GM19238 (cell line): ENCODE measurements around the gene MMEL1.

ENCODE experiments used
- DNase-seq: peaks from one replicate; pipeline ENCODE4 v3.0.0; 2011; ENCODE audit warnings: low spot score; ENCODE audit not compliant: insufficient read length

Gene MMEL1

DNA sequence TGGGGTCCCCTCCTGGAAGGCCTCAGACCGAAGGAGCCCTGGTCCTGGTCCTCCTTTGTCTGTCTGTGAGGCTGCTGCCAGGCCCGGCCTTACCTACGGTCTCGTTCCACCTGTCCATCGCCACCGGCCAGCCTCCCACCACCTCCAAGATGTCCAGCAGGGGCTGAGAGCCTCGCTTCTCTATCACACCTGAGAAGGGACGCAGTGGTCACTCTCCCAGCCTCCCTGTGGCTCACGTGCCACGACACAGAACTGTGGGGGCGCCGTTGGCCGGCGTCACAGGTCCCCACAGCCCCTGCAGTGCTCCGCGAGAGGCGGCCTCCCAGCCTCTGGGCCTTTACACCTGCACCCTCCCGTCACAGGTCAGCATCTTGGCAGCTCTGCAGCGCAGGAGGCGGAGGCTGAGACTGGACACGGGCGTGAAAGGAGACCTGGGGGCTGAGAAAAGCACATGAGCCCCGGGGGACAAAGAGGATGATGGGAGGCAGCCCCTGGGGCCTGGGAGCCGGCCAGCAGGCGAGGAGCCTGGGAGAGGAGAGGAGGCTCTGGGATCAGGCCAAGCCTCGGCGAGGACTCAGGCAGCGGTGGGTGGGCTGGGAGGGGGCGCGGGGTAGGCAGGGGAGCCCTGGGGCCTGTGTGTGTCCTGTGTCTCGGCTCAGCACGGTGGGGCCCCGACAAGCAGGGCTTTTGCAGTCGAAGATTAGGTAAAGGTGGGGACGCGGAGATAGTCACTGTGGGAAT, 25.8 kb downstream of the MMEL1 start:
- DNase-seq = no peak

DNA sequence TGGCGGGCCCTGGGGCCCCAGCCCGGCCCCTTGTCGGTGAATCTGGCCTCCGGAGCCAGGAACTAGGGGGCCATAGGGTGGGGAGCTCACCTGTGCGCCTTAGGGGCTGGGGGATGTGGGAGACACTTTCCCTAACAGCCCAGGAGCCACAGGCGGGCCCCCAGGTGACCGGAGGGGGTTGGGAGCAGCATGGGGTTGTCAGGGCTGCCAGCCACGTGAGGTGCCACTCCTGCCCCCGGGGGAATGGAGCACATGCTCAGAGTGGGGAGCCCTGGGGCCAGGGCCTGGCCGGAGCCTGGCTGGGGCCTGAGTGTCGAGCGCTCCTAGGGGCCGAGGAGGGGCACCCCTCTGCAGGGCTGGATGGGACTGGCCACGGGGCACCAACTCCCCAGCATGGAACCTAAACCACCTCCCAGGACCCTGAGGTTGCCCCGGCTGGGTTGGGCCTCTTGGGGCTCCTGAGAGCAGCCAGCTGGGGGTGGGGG, 26.4 kb downstream of the MMEL1 start:
- no peak for DNase-seq

DNA sequence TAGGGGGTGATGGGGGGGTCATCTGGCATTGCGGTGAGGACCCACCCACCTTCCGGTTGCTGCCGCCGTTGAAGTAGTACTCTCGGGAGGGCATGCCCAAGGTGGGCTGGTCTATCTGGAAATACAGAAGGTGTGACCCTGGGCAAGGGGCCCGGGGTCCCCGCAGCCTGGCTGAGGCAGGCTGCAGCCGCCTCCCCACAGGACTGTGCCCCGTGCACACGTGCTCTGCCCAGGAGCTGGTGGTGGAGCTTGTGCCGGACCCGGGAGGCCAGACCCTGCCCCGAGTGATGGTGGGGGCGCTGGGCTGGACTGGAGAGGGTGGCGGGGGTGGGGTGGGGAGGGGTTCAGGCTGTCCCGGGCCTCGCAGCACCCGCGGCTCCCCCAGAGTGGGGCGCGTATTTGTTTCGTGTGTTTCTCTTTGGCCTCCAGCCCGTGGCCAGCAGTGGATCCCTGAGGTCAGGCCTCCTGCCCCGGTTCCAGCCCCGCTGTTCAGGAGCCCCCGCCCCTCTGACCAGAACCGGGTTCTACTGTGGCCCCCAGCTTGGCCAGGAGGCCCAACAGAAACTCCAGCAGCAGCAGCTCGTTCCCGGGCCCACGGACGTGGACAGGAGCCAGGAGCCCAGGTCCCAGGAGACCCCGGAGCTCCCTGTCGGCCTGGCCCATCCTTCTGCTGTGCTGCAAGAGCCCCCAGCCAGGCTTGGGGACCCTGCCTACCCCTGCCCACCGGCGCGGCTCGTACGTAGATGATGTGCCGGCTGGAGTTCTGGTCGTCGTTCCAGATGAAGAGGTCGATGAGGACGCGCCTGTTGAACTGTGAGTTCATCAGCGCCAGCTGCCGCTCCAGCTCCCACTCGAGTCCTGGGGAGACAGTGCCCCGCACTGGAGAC, 27.1 kb downstream of the MMEL1 start:
- no peak for DNase-seq

DNA sequence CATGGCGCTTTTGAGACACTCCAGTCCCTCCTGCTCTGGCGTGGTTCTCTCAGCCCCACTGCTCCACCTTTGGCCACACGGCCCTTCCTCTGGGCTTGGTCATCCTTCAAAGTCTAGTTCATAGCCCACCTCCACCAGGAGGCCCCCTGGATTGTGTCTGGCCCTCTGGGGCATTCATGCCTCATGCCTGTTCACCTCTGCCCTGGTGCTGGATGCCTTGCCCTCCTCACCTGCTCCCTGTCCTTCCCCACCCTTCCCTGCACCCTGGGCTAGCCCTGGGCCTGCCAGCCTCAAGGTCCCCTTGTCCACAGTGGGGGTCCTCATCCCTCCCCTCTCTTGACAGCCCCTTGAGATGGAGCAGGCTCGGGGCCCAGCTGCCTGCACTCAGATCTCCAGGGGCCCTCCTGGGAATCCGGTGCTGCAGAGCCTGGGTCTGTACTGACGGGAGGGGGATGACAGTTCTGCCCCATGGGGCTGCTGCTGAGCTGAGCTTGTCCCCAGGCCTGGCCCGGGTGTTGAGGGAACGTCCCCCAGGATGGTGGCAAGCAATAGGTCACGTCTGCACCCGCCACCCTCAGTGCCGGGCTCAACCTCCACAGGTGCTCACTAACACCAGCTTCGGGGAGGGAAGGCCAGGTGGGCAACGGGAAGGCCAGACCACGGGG, 27.8 kb downstream of the MMEL1 start:
- no peak for DNase-seq

DNA sequence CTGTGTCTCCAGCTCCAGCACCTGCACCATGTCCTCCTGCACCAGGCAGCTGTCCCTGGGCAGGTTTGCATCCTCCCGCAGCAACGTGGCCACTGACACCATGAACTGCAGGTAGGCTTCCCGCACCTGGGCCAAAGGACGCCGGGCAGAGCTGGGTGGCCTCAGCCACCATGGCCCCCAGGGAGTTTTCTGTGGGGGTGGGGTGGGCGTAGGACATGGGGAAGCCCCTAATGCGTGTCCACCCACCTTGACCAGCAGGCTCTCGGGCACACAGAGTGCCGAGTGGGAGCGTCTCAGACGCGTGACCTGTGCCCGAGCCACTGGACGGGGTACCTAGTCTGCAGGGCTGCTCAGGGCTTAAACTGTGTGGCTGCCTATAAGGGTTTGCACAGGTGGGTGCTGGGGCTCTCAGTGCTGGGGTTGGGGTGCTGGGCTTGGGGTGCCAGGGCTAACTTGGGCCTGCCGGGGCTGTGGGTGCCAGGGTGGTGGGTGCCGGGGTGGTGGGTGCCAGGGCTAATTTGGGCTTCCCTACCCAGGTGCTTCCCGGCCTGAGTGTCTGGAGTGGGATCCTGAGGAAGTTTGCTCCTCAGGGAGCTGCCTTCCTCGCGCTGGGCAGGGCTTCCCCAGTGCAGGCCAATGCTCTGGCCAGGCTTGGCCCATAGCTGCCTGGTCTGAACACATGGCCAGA, 28.5 kb downstream of the MMEL1 start:
- no peak for DNase-seq

DNA sequence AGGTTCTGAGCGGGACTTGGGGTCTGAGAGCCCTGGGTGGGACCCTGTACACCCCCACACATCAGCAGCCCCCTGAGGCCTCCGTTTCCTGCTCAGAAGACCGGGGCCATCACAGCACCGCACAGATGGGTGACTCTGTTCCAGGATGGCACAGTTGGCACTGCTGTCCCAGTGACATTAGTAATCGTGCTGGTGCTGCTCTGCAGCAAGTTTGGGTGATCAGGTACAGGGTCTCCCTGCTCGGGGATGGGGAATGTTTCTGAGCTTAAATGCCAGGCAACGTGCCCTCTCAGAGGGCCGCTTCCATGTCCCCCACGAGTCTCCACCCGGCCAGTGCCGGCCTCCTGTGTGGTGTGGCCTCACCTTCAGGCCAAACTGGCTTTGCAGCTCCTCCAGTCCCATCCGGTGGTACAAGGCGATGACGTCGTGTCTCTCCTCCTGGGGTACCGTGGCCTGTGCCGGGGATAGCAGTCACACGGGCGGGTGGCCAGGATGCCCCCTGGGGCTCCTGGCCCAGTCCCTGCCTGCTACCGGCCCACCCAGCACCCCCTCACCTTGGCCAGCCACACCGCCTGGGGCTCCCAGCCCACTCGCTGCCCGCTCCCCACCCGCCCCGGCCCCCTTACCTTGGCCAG, 29.2 kb downstream of the MMEL1 start:
- no peak for DNase-seq

DNA sequence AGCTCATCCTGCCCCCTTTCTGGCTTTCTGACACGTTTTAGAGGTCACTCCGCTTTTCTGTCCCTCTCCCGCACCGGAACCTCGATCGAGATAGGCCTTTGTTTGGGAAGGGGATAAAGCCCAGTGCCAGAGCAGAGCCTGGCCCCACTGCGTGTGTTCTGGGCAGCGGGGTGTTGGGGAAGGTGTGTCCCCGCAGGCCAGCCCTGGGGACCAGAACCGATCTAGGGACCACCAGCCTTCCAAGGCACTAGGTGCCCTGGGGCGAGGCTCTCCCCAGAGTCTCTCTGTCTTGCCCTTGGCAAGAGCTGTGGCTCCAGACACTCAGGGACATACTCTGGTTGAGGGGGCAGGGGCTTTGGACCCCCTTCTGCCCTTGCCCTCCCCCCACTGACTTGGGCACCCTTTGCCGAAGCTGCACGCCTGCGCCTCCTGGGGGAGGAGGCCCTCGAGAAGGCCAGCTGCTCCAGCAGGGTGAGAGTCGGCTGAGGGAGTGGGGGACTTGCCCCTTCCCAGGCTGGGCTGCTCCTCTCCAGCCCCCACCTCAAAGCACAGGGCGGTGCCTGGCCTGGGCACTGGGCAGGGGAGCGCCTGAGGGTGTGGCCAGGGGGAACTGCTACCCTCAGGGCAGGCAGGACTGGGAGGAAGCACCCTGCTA, 29.8 kb downstream of the MMEL1 start:
- no peak for DNase-seq

DNA sequence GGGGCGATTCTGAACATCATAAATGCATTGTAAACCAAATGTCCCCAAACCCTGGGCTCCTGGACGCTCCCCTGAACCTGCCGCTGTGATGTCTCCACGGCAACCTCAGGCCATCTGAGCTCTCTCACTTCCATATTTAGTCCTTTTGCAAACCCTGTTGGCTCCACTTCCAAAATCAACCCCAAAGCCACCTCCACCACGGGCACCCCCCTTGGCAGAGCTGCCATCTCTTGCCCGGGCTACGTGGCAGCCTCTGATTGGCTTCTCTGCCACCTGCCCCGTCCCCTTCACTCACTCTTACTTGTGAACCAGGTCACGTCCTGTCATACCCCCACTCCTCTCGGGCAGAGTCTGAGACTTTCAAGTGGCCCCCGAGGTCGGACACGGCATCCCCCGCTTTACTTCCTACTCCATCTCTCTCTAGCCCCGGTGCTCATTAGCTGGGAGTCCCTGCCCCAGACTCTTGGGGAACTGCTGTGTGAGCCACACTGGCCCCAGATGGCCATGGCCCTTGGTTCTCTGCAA, 30.4 kb downstream of the MMEL1 start:
- DNase-seq = no peak

DNA sequence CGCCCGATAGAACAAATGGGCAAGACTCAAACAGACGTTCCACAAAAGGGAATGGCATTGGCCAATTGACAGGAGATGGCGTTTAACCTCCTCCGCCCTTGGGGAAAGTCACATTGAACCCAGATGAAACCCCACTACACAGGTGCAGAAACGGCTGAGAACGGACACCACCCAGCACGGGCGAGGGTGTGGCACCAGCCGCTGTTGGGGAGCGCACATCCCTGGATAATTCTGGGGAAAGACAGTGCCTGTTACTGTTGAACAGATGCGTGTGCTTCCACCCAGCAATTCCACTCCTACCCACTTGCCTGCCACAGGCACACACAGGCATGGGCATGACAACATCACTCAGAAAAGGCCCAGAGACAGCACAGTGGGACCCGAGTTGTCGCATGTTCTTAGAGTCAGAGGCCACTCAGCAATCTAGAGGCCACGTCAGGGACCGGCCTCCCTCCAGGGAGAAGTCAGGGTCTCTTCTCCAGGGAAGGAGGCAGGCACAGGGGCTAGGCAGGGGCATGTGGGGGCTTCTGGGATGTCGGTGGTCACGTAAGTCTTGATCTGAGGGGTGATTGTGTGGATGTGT, 31.0 kb downstream of the MMEL1 start:
- DNase-seq = no peak

DNA sequence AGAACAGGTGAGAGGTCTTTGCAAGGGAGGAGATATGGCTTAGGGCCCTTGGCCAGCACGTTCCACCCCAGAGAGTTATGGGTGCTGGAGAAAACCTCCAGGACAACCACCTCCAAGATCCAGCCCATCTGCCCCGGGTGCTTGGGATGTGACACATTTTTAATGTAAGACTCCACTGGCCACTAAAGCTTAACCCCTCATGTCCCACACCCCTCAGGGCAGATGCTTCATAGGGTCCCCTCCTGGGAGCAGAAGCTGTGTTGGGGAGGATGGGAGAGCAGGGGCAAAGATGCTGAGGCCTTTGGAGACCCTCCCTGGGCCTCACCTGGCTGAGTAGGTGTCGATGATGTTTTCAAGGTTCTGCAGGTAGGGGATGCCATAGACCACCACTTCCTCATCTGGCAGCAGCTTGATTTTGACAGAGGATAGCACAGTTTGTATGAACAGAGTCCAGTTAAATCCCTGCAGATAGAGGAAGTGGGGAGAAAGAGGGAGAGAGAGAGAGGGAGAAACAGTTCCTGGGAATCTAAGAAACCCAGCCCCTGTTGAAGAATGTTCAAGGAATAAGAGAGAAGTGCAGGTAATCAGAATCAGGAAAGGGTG, 34.4 kb downstream of the MMEL1 start:
- no peak for DNase-seq

DNA sequence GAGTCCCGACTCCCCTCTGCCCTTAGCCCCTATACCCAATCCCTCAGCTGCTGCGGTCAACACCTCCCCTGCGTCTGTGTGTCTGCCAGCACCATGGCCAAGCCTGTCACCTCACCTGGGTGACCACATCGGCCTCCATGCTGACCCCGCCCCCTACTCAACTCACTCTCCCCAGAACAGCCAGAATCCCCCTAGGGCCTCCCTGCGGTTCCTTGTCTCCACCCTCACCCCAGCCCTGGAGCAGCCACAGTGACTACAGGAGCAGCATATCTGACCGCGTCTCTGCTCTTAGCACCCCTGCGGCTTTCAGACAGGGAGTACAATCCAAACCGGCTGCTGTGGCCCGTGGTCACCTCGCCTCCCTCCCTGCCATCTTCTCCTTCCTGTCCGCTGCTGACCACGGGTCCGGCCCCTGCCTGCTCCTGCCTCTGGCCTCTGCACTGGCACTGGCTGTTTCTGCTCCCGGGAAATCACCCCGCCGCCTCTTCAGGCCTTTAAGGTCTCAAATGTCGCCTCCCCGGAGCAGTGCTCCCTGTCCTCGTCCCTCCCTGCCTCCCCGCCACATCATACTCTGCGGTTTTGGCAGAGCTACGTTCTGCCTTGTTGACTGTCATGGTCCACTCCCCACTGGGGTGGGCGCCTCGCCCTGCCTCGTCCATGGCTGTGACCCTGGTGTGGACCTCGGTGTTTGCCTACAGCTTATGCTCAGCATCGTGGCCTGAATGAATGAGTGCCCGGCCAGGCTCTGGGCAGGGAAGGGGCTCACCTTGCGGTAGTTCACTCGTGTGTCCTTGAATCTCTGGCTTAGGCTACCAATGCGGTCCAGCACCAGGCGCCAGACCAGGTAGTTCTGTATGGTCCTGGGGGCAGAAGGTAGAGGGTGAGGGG, 35.1 kb downstream of the MMEL1 start:
- DNase-seq = no peak

DNA sequence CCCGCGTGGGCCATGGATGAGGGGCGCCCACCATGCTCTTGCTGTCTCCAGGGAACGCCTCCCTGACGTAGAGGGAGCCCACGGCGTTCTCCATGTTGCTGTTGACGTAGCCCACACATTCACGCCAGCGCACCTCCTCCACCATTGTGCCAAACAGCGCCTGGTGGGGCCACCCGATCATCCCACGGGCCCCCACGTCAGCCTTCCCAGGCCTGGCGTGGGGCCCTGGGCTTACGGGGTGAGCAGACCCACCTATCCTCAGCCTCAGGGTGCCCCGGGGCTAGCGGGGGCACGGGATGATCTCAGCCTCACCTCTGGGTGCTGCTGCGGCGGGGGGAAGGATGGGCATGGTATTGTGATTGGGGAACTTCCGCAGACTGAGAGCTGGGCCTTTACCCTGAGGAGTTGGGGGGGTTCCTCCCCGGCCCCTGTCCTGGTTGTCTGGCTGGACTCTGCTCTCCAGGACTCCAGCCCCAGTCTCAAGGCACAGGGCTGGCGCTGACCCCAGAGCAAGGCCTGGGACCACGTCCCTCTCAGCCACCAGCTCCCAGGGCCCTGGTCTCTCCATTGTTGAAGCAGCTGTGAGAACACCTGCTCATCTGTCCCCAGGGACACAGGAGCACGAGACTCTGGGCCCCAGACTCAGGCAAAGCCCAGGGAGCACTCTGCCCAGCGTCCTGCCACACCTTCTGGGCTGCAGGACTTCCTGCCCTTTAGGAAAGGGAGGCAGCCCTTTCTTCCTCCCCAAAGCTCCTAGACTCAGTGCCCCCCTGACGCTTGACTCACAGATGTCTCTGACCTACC, 36.1 kb downstream of the MMEL1 start:
- no peak for DNase-seq

DNA sequence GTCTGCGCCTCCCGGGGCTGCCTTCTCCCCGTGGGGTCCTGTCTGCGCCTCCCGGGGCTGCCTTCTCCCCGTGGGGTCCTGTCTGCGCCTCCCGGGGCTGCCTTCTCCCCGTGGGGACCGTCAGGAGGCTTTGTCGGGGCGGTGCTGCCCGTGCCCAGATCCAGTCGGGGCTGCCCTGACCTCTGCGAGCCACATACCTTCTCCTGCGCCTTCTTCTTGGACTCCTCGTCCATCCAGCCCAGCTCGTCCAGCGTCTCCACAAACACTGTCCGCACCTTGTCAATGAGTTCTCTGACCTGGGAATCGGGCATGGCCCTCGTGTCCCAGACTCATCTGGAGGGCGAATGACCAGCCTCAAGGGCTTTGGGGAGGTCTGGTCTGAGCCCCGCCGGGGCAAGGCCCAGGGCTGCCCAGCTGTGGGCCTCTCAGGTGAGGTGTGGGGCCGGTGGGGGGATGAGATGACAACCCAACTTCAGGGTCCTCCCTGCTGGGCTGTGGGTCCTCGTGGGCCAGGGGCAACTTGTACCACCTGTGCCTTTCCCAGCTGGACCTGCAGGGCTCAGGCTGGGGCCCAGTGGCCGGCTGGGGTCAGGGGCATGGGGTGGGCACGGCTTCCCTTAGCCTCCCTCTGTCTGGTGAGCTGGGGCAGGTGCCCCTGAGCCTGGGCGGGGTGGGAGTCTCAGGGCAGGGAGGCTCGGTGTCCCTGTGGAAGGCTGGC, 36.8 kb downstream of the MMEL1 start:
- DNase-seq = no peak

DNA sequence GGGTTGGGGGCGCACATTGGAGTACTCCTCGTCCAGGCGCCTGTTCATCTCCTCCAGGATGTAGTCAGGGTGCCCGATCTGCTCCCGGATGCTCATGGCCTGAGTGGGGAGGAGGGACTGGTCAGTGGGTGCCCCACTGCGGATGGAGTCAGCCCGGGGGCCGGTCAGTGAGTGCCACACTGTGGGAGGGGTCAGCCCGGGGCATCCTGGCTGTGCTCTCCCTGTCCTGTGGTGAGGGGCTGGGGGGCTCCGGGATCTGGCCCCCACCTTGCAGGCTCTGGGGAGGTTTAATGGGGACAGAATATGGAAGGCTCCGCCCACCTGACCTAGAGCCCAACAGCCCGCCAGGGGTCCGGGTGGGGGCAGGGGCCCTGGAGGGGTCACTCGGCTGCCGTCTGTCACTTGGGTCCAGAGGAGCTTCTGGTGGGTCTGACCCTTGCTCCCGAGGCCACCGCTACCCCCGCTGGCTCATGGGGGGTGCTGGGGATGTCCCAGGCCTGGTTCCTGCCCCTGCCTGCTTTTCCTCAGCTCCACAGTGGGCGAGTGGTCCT, 37.5 kb downstream of the MMEL1 start:
- DNase-seq = no peak

DNA sequence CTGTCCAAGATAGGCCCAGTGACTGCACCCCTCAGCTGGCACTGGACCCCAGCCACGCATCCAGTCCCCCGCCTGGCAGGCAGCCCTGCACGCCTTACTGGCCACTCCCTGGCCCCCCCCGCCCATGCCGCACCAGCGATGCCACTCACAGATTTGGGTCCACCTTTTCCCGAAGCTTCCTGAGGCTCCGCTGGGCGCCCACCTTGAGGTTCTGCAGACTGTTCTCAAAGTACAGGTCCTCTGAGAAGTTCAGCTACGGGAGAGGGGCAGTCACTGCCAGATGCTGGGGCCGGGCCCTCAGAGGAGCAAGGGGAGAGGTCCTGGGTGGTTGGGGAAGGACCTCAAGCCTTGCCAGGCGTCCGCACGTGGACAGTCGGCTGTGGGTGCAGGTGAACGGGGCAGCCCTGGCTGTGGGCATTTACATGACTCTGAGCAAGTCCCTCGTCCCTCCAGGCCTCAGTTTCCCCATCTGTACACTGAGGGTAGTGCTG, 38.1 kb downstream of the MMEL1 start:
- no peak for DNase-seq

DNA sequence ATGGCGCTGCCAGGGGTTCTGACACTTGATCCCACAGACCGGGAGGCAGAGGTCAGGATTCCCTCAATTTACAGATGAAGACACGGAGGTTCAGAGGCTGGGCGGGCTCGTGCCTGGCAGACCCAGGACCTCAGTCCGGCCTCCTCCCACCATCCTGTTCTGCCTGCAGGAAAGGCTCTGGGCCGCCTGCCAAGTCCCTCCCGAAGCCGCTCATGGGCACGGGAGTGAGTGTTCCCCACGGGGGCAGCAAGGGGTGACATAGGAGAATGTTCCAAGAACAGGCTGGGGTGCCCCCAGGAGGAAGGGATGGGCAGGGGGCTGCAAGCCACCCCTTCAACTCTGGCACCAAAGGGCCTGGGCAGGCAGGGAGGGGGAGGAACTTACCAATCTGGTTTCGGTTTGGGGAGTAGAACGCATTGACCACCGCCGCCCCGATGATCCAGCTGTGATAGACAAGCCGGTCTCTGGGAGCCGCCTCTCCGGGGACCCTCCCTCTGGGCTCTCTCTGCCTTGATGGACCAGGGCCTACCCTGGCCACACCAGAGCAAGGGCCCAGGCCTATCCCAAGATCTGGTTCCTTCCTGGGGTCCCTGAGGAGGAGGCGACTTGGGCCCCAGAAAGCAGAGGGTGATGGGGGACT, 38.7 kb downstream of the MMEL1 start:
- DNase-seq = no peak
